ENCODE results near the gene COMMD3. TPM values are rescaled to one million over a fixed set of nuclear protein-coding genes. Genes with fewer than 3 reads are reported as not detected.
A peak's percentile ranks its signal among the peaks of the same experiment; 100 is the strongest.

Gene COMMD3
- total RNA-seq, 1 donor from 2014 or later, result 89.9 TPM

DNA sequence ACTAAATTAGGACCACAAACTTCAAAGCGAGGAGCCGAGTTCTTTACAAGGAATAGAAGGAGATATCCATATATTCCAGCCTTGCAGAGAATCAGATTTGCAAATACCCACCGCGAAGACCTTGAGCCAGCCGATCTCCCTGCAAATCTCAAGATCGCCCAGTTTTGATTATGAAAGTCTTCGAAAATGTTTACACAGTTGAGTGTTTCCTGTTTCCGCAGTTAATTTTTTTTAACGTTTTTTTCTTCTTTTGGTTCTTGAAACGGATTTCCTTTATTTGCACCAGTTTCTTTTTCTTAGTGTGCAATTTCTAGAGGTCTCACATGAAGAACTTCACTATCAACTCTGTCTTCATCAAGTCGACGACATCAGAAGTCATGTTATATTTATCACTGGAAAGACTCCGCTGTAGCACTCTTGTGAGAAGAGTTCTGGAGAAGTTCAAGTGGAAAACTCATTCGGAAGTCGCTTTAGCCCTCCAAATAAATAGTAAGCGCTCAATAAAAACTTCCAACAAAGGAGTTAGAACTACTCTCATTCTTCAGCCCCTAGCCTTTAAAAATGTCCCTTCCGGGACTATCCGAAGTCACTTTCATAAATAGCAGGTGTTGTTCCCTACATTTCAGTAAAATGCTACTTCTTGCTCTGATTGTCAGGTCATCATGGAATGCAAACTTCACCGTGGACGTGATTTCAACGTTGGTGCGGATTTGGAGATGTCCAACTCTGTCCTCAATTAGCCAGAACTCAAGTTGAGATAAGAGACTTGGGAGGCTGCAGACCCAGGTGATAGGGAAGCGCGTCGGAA, 17.2 kb downstream of the COMMD3 start:
- no peak for ATAC-seq
- no peak for DNase-seq (ENCODE audit: missing footprints)
- intact Hi-C loops (cut with DNase I), result no loop called here

DNA sequence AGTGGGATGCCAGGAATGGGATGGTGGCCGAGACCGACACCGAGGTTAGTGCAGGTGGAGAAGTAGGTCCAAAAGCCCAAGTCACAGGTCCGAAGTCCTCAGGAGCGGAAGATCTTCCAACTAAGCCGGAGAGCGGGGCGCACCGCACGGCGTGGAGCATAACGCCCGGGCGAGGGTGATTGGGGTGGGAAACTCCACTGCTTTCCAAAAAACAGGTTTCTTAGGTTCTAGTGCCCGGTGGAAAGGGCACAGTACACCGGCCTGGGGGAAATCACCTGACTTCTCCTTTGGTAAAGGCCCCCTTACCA, 17.7 kb downstream of the COMMD3 start:
- DNase-seq (ENCODE audit: missing footprints) (no peak), ATAC-seq (no peak)
- intact Hi-C loops (cut with DNase I), result no loop called here

DNA sequence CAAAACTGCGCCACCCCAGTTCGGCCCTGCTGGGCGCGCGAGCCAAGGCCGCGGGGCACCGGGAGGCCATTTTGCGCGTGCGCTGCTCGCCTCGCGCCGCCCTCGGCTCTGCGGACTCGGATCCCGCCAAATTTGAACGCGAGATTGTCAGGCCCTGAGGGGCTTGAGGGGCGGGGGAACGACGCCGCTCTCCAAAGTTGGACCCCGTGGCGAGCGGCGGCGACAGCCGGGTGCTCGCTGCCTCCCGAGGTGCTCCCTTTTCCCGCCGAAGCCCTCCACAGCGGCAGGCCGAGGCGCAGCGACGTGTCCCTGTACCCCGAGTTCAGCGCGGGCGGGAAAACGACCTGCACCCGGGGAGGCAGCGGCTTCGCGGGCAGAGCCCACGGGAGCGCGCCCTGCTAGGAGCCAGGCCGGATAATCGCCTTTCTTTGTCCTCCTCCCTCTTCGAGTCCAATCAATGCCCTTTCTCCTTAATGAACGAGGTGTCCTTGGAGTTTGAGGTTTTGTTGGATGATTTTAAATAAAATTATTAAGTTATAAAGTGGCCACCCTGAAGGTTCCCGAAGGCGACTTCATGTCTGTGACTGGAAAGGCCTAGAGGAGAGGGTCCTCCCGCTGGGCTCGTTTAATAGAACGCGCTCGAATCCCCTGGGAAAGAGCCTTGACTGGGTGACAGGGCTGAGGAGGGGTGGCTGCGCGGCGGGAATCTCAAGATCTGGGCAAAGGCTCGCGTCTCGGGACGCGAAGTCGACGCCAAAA, 18.4 kb downstream of the COMMD3 start:
- ATAC-seq (peak; percentile 40), DNase-seq (ENCODE audit: missing footprints) (no peak)
- intact Hi-C loops (cut with DNase I), result no loop called here

DNA sequence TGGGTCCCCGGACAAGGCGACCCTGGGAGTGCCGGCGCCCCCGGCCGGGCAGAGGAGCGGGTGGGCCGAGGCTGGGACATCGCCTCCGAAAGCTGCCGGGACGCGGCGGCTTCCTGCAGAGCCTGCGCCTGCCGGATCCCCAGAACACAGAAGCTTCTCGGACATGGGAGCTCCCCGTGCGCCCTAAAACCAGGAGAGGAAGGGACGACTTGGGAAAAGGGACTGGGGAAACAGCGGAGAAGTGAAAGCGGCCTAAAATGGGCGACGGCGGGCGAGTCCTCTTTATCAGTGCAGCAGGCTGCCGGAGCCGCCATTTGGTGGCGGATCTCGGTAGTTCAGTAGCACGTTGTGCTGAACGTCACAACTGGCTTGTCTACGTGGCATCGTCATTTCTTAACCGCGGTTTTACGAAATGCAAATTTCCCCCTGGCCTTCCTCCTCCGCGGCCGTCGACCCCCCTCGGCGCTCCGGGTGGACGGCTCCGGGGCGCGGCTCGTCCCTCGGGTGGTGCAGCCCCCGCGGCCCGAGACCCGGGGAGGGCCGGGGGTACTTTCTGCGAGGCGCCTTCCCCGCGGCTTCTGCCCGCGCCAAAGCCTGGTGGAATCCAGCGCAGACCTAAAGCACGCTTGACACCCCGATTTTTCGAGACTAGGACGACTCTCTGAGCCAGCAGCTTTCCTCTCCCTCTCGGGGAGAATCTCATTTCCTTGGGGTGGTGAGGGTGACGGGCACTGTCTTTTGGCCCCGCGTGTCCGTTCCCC, 19.2 kb downstream of the COMMD3 start:
- peak; percentile 83 for DNase-seq (ENCODE audit: missing footprints)
- intact Hi-C loops (cut with DNase I), result no loop called here
- ATAC-seq, result peak; percentile 54

DNA sequence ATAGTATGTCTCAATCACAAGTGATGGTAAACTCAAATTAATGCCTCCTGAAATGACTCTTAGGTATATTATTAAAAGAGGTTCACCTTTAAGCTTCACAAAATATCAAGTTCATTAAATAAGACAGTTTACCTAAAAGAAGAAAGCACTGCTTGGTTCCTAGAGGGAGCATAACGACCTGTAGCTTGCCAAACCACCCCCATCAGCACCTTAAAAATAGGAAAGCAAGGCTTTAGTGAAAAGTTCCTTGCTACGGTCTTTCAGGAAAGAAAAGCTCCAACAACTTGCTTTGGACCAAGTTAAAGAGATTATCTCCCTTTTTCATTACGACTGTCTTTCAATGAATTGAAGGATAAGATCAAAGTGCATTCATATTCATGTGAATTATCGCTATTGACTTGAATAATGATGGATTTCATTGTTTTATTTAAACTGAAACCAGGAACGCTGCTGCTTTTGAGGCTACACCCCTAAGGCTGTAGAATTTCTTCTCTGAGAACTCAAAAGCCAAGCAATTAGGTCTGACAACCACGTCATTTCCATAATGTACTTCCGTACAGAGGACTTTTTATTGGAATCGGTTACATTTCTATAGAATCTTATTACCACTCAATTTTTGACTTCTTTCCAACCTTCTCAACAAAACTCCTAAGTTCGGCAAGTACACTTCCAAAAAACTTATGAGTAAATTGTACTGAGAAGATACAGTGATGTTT, 22.2 kb downstream of the COMMD3 start:
- intact Hi-C loops (cut with DNase I), result no loop called here
- ATAC-seq, result no peak
- DNase-seq (ENCODE audit: missing footprints), result no peak

DNA sequence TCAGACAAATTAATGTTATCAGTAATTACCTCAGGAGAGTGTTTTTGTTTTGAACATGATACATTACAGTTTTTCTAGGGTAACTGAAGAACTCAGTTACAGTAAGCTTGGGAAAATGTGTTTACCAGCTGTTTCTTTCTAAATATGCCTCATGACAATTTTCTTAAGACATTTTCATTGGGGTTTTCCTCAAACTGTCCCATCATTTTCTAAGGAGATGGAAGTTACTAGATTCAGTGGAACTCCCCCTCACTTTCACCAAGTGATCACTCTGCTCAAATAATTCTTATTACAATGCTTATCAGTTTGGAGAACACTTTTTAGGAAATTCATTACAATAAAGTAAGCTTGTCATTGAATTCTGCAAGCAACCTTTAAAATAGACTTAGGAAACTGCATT, 22.7 kb downstream of the COMMD3 start:
- ATAC-seq (no peak), DNase-seq (ENCODE audit: missing footprints) (no peak)
- intact Hi-C loops (cut with DNase I), result no loop called here

DNA sequence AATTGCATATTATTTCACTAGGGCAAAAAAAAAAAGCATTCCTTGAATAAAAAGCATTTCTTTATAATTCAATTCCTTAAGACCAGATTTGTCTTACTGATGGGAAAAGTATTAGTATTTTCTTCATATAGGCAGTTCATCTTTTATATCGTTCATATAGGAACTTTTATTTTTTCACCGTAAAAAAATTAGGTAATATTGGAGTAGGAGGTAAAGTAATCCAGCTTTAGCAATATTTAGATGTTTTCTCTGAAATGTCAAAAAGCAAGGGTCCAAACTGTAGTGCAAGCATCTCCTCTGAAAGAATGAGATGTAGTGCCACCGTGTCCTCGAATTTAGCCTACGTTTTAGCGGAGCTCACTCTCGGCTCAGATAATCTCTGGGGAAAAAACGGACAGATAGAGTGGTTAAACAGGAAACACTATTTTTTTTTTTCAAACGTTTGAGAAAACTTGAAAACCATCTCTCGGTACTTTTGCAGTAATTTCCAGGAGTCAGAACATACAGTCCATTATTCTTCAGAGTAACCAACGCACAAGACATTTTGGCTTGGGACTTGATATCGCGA, 23.7 kb downstream of the COMMD3 start:
- DNase-seq (ENCODE audit: missing footprints) (no peak), ATAC-seq (no peak)
- intact Hi-C loops (cut with DNase I), result loop anchor here (5.0 to 10.0 kb wide), 2 partner anchors 97 to 645 kb away; no protein-coding TSS in a partner anchor

DNA sequence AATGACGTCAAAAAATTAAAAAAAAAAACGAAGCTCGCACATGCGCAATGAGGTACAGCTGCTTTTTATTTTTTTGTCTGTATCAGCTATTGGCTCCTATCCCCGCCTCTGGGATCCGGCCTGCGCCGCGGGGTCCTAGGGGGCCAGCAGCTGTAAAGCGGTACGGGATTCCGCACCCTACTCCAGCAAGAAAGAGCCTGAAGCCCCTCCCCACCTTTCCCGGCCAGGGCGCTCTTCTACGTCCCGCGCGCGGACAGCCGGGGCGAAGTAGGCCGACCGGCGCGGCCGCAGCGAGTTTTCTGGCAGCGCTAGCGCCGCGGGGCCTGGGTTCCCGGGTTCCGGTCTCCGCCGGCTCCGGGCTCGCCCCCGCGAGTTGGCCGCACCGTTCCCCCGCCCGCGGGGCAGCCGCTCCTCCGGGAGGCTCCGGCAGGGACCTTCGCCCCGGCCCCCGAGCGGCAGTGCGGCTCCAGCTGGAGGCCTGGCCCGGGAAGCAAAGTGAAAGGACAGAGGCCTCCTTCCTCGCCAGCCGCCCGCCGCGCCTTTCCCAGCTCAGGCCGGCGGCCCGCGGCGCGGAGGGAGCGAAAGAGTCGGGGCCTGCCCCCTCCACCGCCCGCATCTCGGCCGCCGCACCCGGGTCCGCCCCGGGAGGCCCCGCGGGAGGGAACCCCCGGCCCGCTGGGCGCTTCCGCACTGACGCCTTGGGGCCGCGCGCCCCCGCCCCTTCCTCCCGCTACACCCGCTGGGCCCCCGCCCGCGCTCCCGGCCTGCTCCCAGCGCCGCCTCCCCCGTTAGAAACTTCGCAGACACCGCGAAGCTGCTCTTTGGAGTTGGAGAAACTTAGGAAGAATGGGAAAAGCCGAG, 24.4 kb downstream of the COMMD3 start:
- intact Hi-C loops (cut with DNase I), result loop anchor here (5.0 to 10.0 kb wide), 2 partner anchors 97 to 644 kb away; no protein-coding TSS in a partner anchor
- peak; percentile 84 for DNase-seq (ENCODE audit: missing footprints)
- ATAC-seq, result peak; percentile 83

DNA sequence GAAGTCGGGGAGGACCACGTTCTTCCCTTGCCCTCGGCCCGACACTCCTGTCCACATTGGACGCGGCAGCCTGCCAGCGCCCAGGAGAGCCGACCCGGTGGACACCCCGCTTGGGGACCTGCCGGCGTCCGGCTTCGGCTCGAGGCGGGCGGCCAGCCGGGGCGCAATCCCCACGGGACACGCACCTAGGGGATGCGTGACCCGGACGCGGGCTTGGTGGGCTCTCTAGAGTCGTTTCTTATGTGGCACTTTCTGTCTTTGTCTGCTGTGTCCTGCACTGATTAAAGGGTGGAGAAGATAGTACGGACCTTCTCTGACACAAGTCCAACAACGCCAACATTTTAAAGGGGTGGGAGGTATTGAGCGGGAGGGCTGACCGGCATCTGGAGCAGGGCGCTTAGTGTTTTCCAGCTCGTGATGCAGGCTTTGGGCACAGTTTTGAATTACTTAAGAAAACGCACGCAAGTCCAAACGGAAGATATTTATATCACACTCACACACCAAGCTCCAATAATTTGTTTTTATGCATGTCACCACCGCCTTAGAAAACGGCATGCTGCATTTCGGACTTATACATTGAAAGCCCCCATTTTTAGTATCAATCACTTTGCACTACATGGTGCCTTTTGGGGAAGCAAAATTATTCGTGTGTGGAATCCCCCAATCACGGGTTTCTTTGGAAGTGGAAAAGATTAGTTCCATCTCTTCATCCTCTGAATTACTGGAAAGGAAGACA, 25.2 kb downstream of the COMMD3 start:
- peak; percentile 76 for DNase-seq (ENCODE audit: missing footprints)
- no peak for ATAC-seq
- intact Hi-C loops (cut with DNase I), result loop anchor here (5.0 to 10.0 kb wide), 2 partner anchors 96 to 643 kb away; no protein-coding TSS in a partner anchor

DNA sequence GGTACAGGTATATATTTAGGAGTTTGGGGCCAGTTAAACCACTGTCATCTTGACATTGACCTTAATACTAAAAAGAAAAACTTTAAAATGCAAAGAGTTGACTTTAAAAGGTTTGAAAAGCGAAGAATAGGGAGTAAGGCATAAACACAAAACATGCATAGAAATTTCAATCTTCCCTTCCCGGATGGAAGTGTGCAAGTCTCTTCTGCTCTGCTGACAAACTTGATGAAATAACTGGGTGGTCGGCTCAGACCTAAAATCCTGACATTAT, 25.7 kb downstream of the COMMD3 start:
- ATAC-seq (no peak), DNase-seq (ENCODE audit: missing footprints) (no peak)
- intact Hi-C loops (cut with DNase I), result loop anchor here (5.0 to 10.0 kb wide), 2 partner anchors 95 to 643 kb away; no protein-coding TSS in a partner anchor

DNA sequence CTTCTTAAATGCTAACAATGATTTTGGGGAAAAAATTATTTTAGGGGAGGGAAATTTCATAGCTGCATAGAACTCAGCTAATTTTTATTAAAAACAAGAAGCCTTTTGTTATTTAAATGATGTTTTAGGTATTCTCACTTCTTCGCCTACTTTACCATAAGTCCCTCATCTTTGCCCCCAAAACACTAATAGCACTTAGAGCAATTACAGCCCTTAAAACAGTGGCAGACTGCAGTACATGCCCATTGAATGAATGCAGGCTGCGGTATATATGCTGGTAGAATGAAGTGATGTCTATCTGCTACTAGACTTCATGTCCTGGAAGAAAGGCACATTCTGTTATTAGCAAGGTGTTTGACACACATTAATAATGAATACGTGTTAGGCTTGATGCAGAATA, 26.2 kb downstream of the COMMD3 start:
- intact Hi-C loops (cut with DNase I), result loop anchor here (5.0 to 10.0 kb wide), 2 partner anchors 95 to 642 kb away; no protein-coding TSS in a partner anchor
- no peak for ATAC-seq

DNA sequence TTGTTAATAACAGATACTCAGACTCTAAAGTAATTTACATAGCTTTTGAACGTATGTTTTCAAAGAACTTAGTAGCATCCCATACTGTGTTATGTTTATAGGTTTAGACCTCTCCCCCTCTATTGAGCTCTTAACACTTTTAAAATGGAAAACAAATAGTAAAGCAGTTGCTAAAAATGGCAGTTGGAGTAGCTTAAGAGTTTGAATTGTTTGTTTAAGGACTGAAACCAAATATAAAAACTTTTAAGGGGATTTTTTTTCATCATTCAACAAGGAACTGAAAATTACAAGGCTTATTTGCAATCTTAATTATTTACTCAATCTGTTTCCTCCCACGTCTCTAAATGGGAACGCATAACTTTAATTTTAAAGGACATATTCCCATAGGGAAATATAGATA, 27.5 kb downstream of the COMMD3 start:
- ATAC-seq, result no peak
- intact Hi-C loops (cut with DNase I), result loop anchor here (5.0 to 10.0 kb wide), 2 partner anchors 94 to 641 kb away; no protein-coding TSS in a partner anchor
- DNase-seq (ENCODE audit: missing footprints), result no peak

More for the DNA sequence above, 26.2 kb downstream of the COMMD3 start:
- DNase-seq (ENCODE audit: missing footprints), result no peak

DNA sequence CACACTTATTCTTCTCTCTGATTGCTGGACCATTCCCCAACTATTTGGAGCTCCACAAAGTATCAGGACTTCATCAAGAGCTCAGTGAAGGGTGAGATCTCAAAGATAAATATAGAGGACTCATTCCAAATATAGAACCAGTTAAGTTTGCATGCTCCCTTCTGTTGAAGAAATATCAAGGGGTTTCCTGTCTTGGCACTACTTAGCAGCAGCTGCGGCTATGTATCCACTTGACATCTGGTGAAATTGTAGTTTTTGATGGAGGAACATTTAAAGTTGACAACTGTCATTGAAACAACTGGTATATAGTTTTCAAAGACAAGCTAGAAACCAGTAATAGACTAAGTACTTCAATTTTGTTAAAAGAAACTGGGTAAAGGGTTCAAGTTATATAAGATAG, 28.1 kb downstream of the COMMD3 start:
- ATAC-seq (no peak), DNase-seq (ENCODE audit: missing footprints) (no peak)
- intact Hi-C loops (cut with DNase I), result loop anchor here (5.0 to 10.0 kb wide), 2 partner anchors 93 to 641 kb away; no protein-coding TSS in a partner anchor

DNA sequence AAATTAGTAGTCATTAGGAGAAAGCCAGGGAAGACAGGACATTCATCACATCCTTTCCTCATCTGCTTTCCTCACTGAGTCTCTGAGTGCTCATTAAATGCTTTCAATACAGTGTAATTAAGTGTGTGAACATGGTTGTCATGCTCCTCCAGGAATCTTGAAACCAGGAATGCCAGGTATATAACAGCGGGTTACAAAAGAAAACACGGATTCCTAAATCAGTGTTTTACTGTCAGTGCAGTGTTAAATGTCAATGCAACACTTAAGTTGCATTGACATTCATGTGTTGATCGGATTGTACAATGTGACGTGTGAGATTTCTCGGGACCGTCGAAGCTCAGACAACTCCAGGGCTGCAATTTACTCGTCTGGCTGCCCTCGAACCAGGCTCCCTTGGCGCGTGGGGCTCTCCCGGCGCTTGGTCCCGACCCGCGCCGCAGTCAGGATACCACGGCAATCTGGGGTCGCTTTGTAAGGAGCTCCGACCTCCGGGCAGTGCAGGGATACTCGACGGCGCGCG, 28.7 kb downstream of the COMMD3 start:
- intact Hi-C loops (cut with DNase I), result loop anchor here (5.0 to 10.0 kb wide), 2 partner anchors 92 to 640 kb away; no protein-coding TSS in a partner anchor
- DNase-seq (ENCODE audit: missing footprints), result no peak
- ATAC-seq, result no peak

DNA sequence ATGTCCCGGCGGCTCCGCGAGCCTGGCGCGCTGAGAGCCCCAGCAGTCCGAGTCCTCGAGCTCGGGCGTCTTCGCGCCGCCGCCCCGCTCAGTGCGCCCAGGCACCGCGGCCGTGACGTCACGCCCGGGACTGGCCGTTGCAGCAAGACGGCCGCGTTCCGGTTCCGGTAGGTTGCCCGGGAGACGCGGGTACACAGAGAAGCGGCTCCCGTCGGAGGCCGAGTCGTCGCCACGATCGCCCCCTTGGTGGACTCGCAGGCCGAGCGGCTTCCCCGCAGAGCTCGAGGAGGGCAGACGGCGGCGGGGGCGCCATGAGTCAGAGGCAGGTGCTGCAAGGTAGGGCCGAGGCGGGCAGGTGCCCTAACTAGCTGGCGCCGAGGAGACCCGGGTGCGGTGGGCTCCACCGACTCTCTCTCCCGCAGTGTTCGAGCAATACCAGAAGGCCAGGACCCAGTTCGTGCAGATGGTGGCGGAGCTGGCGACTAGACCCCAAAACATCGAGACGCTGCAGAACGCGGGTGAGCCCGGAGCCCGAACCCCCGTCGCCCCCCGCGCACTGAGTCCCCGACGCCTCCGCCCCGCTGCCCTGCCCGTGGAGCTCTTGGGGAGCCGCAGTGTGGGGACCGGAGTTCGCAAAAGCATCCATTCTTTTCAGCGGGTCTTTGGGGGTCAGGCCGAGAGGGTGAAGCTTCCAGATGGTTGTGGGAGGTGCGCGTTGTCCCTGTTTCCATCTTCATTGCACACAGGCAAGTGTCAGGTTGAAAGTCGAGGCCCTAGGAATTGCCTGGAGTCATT, 29.3 kb downstream of the COMMD3 start, which contains the start of gene SPAG6:
Gene SPAG6 (plus strand): TSS at position 196 of the 795 bp plus-strand sequence. CDS start 116 bp downstream, at position 312.
- peak; percentile 90 for DNase-seq (ENCODE audit: missing footprints)
- intact Hi-C loops (cut with DNase I), result loop anchor here (10.0 kb wide), 1 partner anchor 639 kb away; no protein-coding TSS in a partner anchor
- no peak for ATAC-seq

All from Right ventricle myocardium inferior (tissue), 1 donor.